GM10266 (cell line): ENCODE results near the gene MAJIN.

ENCODE experiments used
- DNase-seq: peaks from one replicate; pipeline ENCODE4 v3.0.0; 2012; ENCODE audit errors: extremely low spot score
- CTCF ChIP-seq: IDR thresholded peaks from 2 replicates; pipeline ENCODE4 v1.5.1; 2012; ENCODE audit warnings: mild to moderate bottlenecking, low read depth; ENCODE audit not compliant: control insufficient read depth, insufficient read depth; ENCODE audit errors: missing control alignments

MAJIN gene

DNA sequence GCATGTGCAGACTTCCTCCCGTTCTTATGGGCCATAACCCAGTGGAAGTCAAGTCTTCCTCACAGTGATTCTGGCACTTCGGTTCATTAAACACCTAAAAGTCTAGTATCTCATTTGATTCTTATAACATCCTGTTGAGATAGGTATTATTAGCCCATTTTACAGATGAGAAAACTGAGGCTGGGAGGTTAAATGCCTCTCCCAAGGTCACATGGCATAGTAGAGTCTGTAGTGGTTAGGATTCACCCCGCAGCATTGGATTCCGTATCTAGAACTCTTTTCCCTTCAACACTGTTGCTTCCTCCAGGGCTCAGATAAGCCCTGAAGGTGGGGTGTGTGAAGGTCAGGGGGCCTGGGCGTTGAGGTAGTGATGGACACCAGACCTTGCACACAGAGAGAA is 39.6 kb downstream of the MAJIN start:
- DNase-seq = no peak
- no peak for TF ChIP-seq CTCF

DNA sequence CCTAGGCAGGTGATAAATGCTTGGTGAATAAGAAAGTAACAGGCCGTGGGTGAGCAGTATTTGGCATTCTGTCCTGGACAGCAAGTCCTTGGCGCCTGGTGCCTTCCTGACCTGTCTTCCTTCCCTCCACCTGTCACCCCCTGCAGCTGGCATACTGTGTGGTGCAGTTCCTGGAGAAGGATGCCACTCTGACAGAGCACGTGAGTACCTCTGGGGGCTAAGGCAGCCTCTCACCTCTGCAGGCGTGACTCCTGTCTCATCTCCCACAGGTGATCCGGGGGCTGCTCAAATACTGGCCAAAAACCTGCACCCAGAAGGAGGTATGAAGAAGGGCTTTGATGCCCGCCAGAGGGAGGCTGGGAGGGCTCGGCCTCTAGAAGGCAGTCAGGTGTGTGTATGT is 40.6 kb downstream of the MAJIN start:
- DNase-seq = no peak
- no peak for TF ChIP-seq CTCF

DNA sequence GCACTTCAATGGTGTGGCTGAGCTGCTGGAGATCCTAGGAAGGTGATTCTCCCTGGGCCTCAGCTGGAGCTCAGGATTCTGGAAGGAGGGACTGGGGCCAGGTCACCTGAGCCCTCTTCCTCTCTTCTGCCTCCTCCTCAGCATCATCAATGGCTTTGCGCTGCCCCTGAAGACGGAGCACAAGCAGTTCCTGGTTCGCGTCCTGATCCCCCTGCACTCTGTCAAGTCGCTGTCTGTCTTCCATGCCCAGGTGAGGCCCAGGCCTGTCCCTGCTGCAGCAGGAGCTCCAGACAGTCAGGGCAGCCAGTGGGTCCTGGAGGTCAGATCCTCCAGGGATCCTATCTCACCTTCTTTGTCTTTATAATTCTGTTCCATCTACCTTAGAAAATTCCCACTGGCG is 41.6 kb downstream of the MAJIN start:
- DNase-seq = no peak

DNA sequence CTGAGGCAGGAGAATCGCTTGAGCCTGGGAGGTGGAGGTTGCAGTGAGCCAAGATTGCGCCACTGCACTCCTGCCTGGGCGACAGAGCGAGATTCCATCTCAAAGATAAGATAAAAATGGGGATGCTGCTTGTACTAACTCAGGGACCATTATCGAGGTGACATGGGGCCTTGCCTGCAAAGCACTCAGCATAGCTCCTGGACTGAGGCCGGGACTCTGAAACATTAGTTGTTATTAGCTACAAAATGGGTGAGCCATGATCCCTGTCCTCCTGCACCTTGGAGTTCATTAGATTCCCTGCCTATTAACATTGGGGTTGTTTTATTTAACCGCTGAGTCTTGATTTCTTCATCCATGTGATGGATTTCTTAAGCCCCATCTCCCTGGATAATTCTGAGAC is 42.3 kb downstream of the MAJIN start:
- DNase-seq = no peak
- TF ChIP-seq CTCF = no peak

More for the DNA sequence above, 41.6 kb downstream of the MAJIN start:
- no peak for TF ChIP-seq CTCF

DNA sequence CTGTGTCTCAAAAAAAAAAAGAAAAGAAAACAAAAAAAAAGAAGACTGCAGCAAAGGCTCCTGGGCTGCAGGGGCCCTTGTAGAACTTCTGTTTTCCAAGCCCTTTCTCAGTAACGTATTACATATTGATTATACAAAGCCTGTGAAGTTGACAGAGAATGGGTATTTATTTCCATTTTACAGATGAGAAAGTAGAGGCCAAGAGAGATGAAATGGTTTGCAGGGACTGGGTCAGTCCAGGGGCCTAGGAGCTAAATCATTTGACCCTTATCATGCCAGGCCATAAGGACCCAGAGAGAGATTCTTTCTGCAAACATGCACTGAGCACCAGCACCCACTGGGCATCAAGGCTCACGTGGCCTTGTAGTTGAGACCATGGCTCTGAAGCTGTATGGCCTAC is 43.0 kb downstream of the MAJIN start:
- TF ChIP-seq CTCF = no peak
- DNase-seq = no peak

- DNase-seq = no peak
- no peak for TF ChIP-seq CTCF
Measured at GRCh38 chr11:64926689-64927088, 45.2 kb downstream of the MAJIN start.

GRCh38 chr11:64925536-64926436 is 46.1 kb downstream of the MAJIN start:
- no peak for DNase-seq
- no peak for TF ChIP-seq CTCF
